ENCODE data around the gene PTGIR. TPM values are rescaled to one million over a fixed set of nuclear protein-coding genes. Genes with fewer than 3 reads are reported as not detected.

The PTGIR gene
- total RNA-seq, 1 donor from 2014 or later = 3.5 TPM

Other genes with a start within 250 kb of the PTGIR start
- 10.7 TPM for gene CCDC8, start 211.5 kb downstream of the PTGIR start, total RNA-seq
- 0.23 TPM for gene PNMA8C, start 196.2 kb downstream of the PTGIR start, total RNA-seq
- gene PNMA8A, start 153.5 kb downstream of the PTGIR start, total RNA-seq = 6.4 TPM
- gene PNMA8B, start 129.2 kb downstream of the PTGIR start, total RNA-seq = 1.1 TPM
- 253 TPM for gene CALM3, start 23.8 kb downstream of the PTGIR start, total RNA-seq
- gene GNG8, start 11.1 kb upstream of the PTGIR start, total RNA-seq = not detected
- 25.6 TPM for gene DACT3, start 36.1 kb upstream of the PTGIR start, total RNA-seq
- gene PRKD2, start 92.0 kb upstream of the PTGIR start, total RNA-seq = 57.1 TPM
- 20.6 TPM for gene FKRP, start 121.0 kb upstream of the PTGIR start, total RNA-seq
- 67.6 TPM for gene STRN4, start 121.4 kb upstream of the PTGIR start, total RNA-seq
- 344 TPM for gene SLC1A5, start 163.5 kb upstream of the PTGIR start, total RNA-seq
- 73.7 TPM for gene AP2S1, start 225.8 kb upstream of the PTGIR start, total RNA-seq
- gene ARHGAP35, start 235.9 kb upstream of the PTGIR start, total RNA-seq = 84.0 TPM